WI38 (cell line): Measurements from ENCODE around the gene EVC.

ENCODE experiments used
- H3K4me3 ChIP-seq: 2 replicates; pipeline ENCODE4 v1.5.1; 2011; ENCODE audit warnings: low read depth, mild to moderate bottlenecking, control low read depth, low read length
- CTCF ChIP-seq: IDR thresholded peaks from 2 replicates; pipeline ENCODE4 v1.5.1; 2012; ENCODE audit warnings: low read depth, mild to moderate bottlenecking, control low read depth, low read length

Gene EVC

GRCh38 chr4:5683566-5683965 lies 27.4 kb upstream of the EVC start:
- H3K4me3 ChIP-seq: no peak overlapping the region
- TF ChIP-seq CTCF: no peak

GRCh38 chr4:5685296-5685695 lies 25.7 kb upstream of the EVC start:
- no peak for TF ChIP-seq CTCF
- H3K4me3 ChIP-seq: no peak overlapping the region

GRCh38 chr4:5686338-5686737 lies 24.7 kb upstream of the EVC start:
- TF ChIP-seq CTCF: no peak
- no peak overlapping the region for H3K4me3 ChIP-seq

- TF ChIP-seq CTCF: no peak
- no peak overlapping the region for H3K4me3 ChIP-seq
Measured at GRCh38 chr4:5689065-5689464, 21.9 kb upstream of the EVC start.

DNA sequence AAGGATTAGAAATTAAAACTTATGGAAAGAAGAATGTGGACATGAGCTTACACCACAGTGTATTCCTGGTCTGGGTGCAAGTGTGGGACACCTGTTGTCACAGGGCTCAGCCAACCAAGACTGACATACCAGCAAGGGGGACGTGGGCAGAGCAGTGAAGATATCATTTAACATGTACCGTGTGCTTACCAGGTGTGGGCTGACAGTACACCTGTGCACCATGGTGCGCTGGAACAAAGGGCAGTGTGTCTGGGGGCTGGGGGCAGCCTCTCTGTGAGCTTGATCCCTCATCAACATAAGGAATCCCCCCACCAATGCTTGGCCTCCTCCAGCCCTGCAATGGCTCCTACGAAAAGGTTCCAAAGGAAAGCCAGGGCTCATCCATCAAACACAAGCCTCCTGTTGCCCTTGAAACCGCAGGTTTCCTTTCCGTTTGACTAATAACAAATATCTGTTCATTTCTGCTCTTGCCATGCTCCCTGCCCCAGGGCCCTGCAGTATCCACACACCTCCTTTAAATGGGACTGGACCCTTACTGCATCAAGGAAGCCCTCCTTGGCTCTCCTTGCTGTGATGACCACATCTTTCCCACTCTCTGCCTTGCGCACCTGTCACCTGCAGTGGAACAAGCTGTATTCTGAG lies 19.4 kb upstream of the EVC start:
- H3K4me3 ChIP-seq: no peak overlapping the region
- TF ChIP-seq CTCF: no peak

- H3K4me3 ChIP-seq: no peak overlapping the region
- no peak for TF ChIP-seq CTCF
Measured at GRCh38 chr4:5693871-5694270, 17.1 kb upstream of the EVC start.

DNA sequence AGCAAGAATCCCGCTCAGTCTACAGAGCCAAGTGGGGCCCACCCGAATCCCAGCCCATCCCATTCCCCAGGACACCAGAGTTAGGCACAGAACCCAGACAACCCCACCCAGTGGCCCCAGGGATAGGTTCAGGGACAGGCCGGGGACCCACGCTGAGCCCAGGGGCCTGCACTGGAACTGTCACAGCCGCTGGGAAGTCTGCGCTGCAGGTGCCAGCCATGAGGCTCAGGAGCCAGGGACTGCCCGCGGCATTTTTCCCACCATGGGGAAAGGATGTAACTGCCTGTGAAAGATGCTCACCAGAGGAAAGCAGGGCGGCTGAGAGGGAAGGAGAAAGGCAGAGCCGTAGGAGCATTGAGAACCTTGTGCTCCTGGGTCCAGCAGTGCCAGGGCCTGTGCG lies 14.7 kb upstream of the EVC start:
- H3K4me3 ChIP-seq: no peak overlapping the region
- TF ChIP-seq CTCF: no peak
